Pons (tissue), 1 donor: Measurements from ENCODE around the gene UBE2H.
A peak's percentile ranks its signal among the peaks of the same experiment; 100 is the strongest.
"Not testable (repeated sequence)": the region's sequence is repeated elsewhere in the genome, so short reads cannot be mapped to it uniquely, and the experiment has no call there.

Experiments
- DNase-seq: peaks from one replicate; pipeline ENCODE4 v3.0.0-alpha.2; 2016; ENCODE audit warnings: low spot score

UBE2H gene

DNA sequence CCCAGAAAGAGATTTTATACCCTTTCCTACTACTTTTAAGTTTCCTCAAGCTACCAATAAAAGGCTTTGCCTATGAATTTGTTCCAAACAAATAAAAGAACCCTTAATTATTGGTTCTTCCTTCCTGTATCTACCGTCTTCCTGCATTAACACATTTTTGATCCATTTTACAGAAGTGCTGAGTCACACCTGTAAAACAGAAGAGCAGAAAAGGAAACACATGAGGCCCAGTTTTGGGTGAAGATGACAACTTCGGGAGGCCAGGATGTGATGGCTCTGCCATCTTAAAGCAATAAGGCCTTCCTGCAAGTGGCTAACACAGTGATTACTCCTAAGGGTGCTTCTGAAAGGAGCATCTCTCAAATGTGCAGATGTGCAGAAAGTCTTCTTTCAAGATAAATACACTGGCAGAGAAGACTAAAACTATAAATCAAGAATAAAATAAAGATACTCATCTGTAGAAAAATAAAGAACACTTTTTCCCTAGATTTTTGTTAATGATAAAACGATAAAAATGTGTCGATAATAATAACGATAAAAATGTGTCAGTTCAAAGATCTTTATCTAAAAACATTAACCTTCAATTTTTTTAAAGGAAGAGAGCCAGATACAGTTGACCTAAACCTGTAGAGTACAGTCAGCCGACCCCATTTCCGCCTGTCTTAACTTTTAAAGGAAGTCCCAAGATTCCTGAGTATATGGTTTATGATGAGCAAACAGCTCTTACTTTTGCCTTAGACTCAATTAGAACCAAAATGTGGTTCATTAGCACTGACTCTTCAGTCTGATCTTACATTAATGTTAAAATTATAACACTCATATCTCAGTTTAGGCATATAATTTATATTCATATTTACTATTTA lies 108.6 kb downstream of the UBE2H start:
- no peak for DNase-seq

DNA sequence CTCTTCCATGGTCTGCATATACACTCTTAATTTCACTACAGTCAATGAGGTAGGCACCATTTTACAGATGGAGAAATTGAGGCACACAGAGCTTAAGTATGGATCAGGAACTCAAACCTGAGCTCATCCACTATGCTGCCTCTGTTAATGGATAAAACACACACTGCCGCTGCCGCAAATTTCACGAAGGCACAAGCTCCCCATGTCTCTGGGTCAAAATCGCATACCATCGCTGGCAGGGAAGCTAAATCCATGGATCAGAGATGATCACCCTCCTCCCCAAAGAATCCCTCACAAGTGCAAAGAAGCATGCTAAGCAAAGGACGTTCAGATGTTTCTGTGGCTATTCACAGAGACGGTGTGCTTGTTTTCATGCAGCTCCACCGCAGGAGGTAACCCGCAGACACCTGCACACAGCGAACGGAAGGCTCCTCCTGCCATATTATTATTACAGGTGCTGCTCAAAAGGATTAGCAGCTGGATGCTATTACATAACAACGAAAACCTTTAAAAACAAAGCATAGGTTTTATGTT lies 109.3 kb downstream of the UBE2H start:
- DNase-seq = no peak

DNA sequence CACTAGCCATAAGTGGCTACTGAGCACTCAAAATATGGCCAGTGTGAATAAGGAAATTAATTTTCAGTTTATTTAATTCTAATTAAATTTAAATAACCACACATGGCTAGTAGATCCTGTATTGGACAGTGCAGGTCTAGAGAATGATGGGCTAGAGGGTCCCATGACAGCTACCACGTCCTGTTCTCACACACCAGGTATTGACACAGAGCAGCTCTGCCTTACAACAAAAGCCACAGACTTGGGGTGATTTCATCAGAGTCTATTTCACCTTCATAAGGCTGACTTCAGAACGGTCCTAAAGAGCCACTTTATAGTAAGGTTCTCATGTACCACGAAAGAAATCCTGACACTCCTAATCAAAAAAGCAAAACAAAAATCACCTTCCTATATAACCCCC lies 111.3 kb downstream of the UBE2H start:
- no peak for DNase-seq

- no peak for DNase-seq
Measured at GRCh38 chr7:129840757-129841156, 112.0 kb downstream of the UBE2H start.

DNA sequence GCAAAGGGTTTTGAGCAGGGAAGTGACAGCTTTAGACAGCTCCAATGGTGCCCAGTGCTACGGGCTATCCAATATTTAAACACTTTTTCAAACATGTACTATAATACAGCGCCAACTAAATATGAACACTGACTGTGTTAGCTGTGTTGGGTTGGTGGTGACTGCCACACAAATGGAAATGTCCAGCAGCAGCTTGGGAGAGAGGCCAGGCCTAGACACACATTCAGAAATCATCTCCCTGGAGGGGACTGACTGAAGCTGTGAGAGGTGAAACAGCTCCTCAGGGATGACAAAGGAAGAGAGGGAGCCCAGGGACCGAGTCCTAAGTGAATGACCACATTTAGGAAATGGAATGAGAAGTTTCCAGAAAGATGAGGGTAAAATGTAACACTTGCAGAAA lies 115.8 kb downstream of the UBE2H start:
- no peak for DNase-seq

DNA sequence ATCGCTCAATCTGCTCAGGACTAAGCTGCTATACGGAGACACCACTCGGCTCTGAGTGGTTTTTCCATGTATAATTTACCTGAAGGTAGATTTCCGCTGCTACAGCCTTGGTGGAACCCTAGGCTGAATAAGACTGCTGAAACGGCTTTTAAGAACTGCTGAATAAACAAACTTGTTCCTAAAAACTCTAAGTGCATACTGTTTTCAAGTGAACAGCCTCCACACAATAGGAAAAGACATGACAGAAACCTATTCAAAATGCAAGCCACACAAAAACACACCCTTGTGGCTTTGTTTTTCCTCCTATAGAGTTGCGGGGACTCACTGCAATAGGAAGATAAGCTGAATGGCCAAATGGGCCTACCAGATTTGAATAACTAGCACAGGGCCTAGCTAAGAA lies 117.2 kb downstream of the UBE2H start:
- DNase-seq = no peak

GRCh38 chr7:129833353-129833752 lies 119.4 kb downstream of the UBE2H start:
- DNase-seq = not testable (repeated sequence)

DNA sequence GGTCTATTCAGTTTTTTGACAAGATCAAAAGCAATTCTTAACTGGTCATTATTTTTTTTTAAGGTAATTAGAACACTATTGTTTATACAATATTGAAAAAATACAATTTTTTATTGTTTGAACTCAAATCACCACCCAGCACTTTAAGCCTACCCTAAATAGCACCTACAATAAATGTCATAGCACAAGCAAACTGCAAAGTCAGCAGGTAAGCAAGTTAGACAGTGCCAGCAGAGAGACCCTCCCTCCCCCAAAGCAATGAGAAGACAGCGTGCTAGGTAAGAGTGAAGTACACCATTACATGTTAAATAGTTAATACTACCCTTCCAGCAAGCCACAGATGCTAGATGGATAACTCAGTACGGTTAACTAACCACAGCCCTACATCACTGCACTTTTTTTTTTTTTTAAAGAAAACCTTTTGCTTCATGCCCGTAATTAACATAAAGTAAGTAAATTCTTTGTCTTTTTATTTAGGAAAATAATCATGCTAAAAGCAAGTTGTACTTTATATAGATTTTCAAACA lies 120.0 kb downstream of the UBE2H start:
- DNase-seq = no peak

DNA sequence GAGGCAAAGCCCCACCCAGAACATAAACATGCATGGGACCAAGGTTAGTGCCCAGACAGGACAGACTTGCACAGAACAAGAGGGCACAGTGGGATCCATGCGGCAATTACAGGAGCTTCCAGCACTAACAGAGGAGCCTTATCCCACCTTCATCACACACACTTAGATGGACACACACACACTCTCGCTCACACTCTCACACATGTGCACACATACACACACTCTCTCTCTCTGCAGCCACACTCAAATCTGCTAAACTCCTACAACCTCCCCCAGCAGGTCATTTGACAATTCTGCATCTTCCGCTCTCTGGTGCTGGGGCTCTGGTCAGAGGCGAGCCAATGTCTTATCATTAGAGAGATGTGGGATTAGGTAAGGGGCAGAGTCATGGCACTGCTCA lies 120.5 kb downstream of the UBE2H start:
- DNase-seq = no peak

DNA sequence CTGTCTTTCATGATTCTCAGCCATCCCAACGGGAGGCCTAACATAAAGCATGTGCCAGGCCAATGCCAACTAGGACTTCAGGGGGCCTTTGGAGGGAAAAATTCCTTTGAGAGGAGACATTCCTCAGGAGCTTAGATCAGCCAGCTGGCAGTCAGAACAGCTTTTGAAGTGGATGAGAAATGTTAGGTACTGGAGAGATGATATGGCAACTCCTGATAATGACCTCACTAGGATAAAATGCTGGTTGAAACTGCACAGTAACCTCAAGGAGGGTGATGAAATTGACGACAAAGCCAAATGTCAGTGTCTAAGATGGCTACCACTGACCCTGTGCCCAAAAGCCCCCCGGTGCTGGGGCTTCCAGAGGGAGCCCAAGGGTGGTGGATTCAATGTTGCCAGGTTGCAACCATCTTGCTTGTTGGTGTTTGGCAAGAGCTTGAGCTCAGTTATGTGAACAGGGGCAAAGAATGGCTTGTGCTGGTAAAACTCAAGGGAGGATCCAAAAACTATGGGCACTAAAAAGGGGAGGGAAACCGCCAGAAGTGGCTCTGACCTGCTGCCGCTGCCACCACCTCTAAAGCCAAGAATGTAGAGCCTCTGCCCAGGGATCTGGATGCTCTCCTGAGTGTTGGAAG lies 121.2 kb downstream of the UBE2H start:
- DNase-seq = no peak

GRCh38 chr7:129830949-129831348 lies 121.8 kb downstream of the UBE2H start:
- DNase-seq = no peak

DNA sequence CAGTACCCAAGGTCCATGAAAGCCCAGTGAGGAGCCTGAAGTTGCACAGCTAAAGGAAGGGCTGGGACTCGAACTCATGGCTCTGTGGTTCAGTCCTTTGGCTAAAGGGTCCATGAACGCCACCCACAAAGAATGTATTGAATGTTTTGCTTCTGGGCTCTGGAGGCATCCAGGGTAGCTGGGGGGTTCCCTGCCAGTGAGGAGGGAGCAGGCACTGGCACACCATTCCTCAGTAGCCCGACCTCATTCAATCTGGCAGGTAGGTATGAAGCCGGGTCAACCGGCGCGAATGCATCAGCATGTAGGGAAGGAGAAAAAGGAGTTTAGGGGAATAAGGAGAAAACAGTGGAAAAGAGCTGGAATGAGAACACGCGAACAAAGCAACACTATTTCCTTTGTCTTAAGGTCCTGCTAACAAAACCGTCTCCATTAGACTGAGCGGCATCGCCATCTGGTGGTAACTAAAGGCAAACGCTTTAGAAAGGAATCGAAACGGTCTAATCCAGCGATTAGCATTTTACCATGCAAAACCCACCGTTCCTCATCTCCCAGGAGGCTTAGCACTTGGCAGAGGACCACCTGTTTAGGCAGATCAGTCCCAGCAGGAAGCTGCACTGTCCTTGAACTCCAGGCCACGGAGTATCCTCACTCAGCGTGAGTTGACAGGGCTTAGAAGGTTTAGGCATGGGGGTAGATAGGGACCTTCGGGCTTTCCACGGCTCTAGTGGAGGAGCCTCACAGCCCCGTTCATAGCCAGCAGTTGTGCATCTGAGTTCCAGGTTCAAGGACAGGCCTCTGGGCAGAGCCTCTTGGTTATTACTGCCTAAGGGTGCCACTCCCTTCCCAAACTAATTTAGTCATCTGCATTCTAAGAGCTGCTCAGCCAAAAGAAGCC lies 122.8 kb downstream of the UBE2H start:
- DNase-seq = peak; percentile 94

DNA sequence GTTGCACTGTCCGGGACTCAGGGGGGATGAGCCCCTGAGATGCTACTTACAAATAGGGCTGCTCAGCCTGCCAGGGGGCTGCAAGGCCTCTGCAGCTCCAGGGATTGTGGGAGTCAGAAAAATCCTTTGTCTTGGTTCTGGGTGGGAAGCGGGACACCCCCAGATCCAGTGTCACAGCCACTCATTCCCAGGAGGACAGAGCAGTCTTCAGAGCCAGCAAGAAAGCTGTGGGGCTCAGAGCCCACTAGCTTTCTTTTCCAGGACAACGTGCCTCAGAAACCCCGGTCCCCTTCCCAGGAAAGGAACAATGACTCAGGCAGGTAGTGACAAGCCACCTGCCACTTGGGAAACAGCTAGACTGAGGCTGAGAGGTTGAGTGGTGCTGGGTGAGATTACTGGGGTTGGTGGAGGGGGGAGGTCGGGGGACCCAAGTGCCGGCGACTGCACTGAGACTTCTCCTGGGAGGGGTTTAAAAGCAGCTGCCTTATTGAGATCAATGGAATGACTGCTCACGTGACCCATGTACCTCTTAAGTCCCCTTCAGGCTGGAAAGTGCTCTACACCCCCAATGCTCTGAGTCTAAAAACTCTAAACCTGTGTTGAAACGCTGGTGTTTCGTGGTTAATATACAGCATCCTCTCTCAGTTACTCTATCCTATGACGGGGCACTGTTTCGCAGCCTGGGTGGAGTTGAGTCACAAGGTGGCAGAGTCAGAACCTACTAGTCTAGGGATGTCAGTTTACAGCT lies 123.6 kb downstream of the UBE2H start:
- no peak for DNase-seq

DNA sequence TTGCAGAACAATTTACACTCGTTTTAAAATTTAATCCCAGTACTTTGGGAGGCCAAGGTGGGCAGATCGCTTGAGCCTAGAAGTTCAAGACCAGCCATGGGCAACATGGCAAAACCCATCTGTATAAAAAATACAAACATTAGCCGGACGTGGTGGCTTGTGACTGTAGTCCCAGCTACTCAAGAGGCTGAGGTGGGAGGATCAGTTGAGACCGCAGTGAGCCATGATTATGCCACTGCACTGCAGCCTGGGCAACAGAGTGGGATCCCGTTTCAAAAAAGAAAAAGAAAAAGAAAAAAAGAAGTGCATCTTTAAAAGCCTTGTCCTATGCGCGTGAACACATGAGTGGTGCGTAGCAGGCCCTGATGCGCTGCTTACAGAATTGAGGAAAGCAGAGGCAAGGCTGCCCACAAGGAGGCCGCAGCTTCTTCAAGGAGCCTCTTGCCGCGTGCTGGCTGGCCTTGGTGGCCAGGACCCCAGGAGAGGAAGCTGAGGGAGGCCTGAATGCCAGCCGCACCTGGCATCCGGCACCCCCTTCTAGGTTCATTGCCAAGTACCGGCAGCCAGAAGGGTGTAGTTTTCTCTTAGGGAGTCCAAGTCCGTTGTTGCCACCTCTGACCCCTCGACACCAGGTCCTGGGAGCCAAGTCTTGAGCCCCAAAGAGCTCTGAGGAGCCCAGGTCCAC lies 124.5 kb downstream of the UBE2H start:
- DNase-seq = no peak

- no peak for DNase-seq
Measured at GRCh38 chr7:129827467-129827990, 125.2 kb downstream of the UBE2H start.

DNA sequence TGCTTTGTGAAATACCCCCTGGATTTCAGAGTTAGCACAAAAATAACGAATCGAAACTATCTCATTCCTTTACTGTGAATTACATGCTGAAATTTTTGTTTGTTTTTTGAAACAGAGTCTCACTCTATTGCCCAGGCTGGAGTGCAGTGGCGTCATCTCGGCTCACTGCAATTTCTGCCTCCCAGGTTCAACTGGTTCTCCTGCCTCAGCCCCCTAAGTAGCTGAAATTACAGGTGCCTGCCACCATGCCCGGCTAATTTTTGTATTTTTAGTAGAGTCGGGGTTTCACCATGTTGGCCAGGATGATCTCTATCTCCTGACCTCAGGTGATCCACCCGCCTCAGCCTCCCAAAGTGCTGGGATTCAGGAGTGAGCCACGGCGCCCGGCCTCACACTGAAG lies 125.9 kb downstream of the UBE2H start:
- DNase-seq = not testable (repeated sequence)

DNA sequence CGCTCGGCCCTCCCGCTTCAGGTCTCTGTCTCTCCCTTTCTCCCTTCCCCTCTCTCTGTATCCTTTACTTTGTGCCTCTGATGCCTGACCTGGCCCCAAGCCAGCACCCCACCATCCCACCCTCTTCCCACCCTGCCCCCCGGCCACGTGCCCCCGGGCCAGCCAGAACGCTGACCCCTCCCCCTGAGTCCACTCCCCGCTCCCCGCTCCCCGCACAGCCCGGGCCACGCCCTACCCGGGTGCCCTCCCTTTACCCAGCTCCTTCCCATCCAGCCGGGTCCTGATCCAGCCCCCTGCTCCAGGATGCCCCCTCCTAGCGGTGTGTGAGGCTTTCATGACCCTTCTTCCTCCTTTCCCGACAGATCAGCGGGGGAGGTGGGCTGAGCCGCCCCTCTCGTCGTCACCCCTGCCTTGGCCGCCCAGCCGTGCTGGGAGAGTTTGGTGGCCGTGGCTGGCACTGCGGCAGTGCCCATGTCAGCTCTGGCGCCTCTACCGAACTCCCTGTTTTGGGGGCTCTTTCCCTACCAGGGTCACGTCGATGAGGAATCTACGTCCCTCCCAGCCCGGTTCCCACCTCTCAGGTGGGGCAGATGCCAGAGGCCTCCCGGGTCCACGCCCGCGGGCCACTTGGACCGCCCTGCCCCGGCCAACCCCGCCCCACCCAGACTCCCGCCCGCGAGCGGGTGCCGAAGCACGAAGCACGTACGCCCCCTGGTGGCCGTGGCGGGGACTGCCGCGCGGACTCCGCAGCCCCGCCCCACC lies 127.4 kb downstream of the UBE2H start:
- peak; percentile 64 for DNase-seq

- DNase-seq = no peak
Measured at GRCh38 chr7:129824291-129825208, 128.2 kb downstream of the UBE2H start.

- not testable (repeated sequence) for DNase-seq
Measured at GRCh38 chr7:129823143-129823542, 129.6 kb downstream of the UBE2H start.
